Measurements from ENCODE around the gene STXBP1.
A peak's percentile ranks its signal among the peaks of the same experiment; 100 is the strongest.

DNA sequence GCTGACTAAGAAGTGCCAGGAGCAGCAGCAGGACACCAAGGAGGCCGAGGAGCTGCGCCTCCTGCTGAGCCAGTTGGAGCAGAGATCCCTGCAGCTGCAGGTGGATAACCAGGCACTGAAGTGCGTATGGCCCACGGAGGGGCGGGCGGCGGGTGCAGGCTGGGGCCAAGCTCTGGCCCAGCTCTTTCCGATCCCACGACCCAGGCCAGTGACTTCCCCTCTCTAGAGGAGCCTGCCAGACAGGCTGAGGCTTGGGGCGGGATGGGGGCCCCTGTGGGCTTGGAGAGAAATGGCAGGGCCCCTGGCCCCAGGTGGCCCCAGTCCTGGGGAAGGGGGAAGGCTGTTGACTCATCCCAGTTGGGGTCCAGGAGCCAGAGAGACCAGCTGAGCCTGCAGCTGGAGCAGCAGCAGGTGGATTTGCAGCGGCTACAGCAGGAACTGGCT lies 99.8 kb downstream of the STXBP1 start:
- TF ChIP-seq, protein P1, sequence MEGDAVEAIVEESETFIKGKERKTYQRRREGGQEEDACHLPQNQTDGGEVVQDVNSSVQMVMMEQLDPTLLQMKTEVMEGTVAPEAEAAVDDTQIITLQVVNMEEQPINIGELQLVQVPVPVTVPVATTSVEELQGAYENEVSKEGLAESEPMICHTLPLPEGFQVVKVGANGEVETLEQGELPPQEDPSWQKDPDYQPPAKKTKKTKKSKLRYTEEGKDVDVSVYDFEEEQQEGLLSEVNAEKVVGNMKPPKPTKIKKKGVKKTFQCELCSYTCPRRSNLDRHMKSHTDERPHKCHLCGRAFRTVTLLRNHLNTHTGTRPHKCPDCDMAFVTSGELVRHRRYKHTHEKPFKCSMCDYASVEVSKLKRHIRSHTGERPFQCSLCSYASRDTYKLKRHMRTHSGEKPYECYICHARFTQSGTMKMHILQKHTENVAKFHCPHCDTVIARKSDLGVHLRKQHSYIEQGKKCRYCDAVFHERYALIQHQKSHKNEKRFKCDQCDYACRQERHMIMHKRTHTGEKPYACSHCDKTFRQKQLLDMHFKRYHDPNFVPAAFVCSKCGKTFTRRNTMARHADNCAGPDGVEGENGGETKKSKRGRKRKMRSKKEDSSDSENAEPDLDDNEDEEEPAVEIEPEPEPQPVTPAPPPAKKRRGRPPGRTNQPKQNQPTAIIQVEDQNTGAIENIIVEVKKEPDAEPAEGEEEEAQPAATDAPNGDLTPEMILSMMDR (IDR thresholded peaks at IDR 0.05; ENCODE audit: control extremely low read depth in 1 of 3, insufficient read depth in 1 of 3, low read depth in 1 of 3, low read length in 3 of 3) = peak in 2 of 3 experiments; percentile 7 to 19; a peak in 1 of 4 replicates
- TF ChIP-seq KDM4A (IDR thresholded peaks at IDR 0.05; ENCODE audit: low read depth, low read length, severe bottlenecking) (no peak), BRCA1 (IDR thresholded peaks at IDR 0.05; ENCODE audit: low read depth, low read length) (no peak), RFX5 (IDR thresholded peaks at IDR 0.05; ENCODE audit: borderline replicate concordance, low read depth, low read length) (no peak), JUND (IDR thresholded peaks at IDR 0.05; ENCODE audit: low read length) (no peak), CEBPB (IDR thresholded peaks at IDR 0.05; ENCODE audit: low read depth, low read length) (no peak), ZNF274 (IDR thresholded peaks at IDR 0.05; ENCODE audit: borderline replicate concordance, extremely low read depth, low read length) (no peak), POLR2A (IDR thresholded peaks at IDR 0.05; ENCODE audit: control extremely low read depth in 1 of 2, low read depth in 2 of 2, low read length in 2 of 2) (no peak), SIN3A (conservative IDR thresholded peaks at IDR 0.05 in 1 of 2, IDR thresholded peaks at IDR 0.05 in 1 of 2; ENCODE audit: low read depth in 1 of 2, low read length in 2 of 2) (0 out of 4 replicates have a peak, but pooled peaks of 1 of the 2 experiments have one; percentile 26)
- TF ChIP-seq, protein P2, sequence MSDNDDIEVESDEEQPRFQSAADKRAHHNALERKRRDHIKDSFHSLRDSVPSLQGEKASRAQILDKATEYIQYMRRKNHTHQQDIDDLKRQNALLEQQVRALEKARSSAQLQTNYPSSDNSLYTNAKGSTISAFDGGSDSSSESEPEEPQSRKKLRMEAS (IDR thresholded peaks at IDR 0.05) = no peak
- TF ChIP-seq, protein P3, sequence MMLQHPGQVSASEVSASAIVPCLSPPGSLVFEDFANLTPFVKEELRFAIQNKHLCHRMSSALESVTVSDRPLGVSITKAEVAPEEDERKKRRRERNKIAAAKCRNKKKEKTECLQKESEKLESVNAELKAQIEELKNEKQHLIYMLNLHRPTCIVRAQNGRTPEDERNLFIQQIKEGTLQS (IDR thresholded peaks at IDR 0.05; ENCODE audit: insufficient read depth, low read depth, low read length) = no peak
